HG02588 (cell line): ENCODE measurements around the gene TMOD4.

Source experiments
- ATAC-seq: cut with Tn5 transposase; IDR thresholded peaks from one replicate; pipeline ENCODE4 v1.9.1; 2021; ENCODE audit warnings: mild to moderate bottlenecking, moderate library complexity; ENCODE audit not compliant: unreplicated experiment

The TMOD4 gene

DNA sequence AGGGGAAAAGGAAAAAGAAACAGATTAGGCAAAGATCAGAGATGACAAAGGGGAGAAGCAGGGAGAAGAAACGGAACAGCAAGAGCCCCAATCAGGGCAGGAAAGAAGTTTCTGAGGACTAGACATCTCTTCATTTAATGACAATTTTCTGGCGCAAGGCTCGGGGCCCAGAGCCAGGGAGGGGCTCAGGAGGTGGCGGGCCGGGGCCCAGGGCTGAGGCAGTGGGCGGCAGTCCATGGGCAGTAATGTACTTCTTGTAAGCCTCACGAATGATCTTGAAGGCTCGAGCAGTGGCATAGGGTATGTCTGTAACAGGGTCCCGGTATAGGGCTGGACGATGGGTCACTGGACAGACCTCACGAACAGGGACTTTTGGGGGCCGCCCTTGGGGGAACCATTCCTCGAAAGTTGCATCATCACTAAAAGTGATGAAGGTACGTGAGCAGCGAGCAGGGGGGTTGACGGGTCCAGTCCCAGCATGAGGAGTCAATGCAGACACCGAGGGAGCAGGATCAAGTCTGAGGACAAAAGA lies 799 bp upstream of the TMOD4 start:
- no peak for ATAC-seq

DNA sequence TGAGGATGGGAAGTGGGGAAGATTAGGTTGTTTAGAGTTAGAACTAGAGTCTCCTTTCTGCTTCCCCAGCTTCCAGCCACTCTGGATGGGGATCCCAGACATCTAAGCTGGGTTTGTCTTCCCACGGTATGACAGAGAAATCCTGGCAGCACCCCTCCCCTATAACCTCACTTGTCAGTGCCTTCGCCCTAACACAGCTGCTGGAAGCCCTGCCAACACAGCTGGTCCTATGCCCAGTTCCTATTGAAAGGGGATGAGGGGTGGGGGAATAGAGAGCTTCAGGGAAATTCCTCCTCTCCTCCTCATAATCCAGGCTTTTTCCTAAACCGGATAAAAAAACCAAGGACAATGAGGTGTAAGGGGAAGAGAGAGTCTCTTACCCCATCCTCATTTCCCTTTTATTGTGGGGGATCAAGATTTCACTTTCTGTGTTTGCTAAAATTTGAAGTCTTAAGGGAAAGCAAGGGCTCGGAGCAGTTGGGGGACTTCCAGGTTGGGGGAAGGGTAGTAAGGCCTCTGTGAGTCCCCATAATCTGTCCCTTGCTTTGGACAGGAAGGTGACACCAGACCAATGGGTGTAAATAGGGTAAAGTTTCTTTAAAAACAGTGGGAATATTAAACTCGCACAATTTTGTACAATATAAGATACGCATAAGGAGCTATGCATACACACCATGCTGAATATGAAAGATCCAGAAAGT lies 590 bp downstream of the TMOD4 start:
- ATAC-seq, result no peak

DNA sequence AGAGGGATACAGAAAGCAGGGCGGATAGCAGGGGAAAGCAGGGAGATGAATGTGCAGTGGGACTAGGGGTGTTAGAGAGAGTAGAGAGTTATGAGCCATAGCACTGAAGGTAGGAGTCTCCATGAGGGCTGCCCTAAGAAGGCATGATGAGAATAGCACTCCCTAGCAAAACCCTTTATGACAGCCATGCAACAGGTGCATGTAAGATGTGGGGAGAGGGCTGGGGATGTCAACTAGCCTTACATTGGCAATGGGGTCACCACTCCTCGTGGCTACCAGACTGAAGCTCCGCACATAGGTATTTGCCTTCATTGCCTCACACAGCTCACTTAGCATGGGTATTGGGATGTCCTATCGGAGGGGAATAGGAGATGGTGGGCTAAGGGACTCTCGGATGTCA lies 4.6 kb downstream of the TMOD4 start:
- ATAC-seq, result no peak

DNA sequence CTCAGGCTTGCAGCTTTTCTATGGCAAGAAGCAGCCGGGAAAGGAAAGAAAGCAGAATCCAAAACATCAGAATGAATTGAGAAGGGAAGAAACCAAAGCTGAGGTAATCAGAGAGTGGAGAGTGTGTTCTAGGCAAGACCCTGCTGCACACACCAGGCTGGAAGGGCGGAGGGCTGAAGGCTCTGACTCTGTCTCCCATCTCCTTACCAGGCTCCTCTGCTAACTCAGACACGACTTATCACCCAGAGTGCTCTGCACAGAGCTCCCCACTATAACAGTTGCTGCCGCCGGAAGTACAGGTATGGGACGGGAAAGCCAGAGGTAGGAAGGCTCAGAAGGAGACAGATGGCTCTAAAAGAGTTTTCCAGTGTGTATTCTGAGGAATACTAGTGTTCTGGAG lies 8.7 kb downstream of the TMOD4 start:
- ATAC-seq, result no peak

DNA sequence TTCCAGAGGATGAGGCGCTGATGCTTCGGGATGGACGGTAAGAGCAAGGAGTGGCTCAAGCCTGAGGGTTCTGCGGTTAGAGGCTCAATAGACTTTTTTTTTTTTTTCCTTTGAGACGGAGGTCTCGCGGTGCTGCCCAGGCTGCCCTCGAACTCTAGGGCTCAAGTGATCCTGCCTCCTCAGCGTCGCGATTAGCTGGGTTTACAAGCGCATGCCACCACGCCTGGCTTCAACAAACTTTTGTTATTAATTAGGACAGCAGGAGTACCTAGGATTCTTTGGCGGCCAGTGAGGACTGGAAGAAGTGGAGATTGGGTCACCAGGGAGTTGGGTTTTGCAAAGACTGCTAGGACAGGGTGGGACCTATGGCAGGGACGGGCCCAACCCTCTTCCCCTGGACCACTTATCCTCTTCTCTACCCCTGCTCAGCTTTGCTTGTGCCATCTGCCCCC lies 9.2 kb downstream of the TMOD4 start:
- no peak for ATAC-seq

DNA sequence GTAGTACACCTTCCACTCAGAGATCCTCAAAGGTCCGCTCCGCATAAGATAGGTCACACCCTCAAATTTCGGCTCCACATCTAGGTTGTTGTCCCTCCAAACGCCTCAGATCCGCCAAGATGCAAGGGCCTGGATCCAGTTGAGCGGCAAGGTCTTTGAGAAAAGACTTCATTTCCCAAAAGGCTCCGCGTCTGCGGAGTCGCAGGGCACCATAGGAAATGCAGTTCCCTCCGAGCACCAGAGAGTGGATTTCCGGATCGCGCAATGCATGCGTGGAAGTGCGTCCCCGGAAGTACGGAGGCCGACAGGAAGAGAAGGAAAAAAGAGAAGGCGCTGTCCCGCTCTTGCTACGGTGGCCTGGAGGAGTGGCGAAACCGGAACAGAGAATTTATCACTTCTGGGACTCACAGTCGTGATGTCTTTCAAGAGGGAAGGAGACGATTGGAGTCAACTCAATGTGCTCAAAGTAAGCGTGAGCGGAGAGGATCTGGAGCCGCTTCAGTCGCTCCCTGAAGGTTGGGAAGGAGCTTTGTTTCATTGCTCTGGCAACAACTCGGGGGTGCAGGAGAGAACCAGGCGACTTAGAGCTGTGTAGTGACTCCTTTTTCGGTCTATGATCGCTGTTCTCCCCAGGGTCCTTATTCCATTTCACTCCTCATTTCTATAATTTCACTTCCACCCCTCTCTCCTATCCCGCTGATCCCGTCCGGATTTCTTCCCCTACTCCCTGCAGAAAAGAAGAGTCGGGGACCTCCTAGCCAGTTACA lies 9.9 kb downstream of the TMOD4 start, which contains the start of the genes LYSMD1 and SCNM1:
Gene LYSMD1, minus strand, starts transcription at position 165 of the 767 bp plus-strand sequence. CDS start 644 bp downstream, outside the sequence.
Gene SCNM1, plus strand, starts transcription at position 407 of the 767 bp plus-strand sequence. Its CDS starts 9 bp downstream, at position 416.
- ATAC-seq, result peak; percentile 85

DNA sequence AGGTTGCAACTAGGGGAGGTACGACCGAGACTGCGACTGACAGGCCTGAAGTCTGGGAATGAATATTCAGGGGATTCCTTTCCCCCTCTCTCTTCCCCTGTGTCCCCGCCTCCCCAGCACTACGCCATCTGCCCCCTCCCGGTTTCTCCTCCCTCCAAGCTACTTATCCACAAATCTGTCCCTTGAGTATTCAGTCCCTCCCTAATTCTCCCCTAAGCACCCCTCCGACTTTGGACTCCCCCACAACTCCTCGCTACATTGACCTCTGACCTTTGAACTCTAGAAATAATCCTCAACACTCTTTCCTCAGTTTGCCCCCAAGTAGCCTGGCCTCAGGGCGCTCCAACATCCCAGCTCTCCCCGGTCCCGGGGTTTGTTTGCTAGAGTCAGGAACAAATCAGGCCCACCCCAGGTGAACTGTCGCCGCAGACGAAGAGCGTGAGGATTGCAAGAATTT lies 10.5 kb downstream of the TMOD4 start:
- ATAC-seq, result no peak

DNA sequence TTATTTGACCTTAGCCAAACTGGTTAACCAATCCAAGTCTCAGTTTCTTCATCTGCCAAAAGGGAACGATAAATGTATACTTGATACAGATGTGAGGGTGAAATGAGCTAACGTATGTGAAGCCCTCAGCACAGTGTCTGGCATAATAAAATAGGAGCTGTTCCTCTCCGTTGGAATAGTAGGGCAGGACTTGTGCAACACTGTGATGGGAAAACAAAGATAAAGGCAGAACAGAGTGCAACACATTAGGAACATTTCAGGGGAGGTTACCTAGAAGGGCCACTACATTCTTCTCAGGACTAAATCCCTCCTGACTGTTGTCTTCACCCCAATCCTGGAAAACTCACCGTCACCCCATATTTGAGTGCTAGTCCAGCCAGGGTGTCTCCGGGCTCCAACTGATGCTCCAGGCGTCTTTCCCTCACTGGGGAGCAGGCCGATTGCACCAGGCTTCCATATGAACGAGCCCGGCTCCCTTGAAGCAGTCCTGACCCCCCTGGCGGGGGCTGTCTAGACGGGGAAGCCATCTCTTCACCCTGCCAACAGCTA lies 11.0 kb downstream of the TMOD4 start:
- ATAC-seq, result no peak

DNA sequence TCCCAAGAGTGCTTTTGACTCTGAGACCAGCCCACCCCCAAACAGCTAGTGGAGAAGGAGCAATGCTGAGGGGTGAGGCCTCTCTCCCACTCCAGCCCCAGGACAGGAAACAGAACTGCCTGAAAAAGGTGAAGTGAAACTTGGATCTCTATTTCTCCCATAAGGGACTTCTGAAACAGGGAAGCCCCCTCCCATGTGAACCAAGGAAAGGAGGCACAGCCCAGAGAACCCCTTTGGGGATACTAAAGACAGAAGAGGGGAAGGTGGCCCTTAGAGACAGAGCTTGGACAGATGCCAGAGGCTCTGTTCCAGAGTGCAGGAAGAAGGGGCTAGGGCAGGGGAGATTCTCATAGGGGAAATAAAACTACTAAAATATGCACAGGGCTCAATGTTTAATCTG lies 16.4 kb downstream of the TMOD4 start:
- no peak for ATAC-seq

DNA sequence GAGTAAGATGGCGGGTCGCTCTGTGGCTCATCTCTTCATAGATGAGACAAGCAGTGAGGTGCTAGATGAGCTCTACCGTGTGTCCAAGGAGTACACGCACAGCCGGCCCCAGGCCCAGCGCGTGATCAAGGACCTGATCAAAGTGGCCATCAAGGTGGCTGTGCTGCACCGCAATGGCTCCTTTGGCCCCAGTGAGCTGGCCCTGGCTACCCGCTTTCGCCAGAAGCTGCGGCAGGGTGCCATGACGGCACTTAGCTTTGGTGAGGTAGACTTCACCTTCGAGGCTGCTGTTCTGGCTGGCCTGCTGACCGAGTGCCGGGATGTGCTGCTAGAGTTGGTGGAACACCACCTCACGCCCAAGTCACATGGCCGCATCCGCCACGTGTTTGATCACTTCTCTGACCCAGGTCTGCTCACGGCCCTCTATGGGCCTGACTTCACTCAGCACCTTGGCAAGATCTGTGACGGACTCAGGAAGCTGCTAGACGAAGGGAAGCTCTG lies 17.0 kb downstream of the TMOD4 start:
- ATAC-seq, result no peak

DNA sequence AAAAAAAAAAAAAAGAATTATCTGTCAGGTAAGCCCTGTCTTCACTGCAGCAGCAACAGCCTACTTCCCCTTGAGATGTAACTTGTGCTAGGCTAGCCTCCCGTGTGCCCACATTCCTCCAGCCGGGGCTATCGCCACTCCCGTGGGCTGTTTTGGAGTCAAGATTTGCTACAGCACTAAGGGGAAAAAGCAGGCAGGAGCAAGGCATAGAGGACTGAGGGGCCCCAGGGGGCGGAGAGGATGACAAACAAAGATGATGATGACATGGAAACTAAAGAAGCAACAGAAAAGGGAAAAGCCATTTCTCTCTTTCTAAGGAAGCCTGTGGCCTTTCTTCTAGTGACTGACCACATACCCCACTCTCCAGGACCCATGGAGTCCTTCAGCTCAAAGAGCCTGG lies 17.5 kb downstream of the TMOD4 start:
- no peak for ATAC-seq

DNA sequence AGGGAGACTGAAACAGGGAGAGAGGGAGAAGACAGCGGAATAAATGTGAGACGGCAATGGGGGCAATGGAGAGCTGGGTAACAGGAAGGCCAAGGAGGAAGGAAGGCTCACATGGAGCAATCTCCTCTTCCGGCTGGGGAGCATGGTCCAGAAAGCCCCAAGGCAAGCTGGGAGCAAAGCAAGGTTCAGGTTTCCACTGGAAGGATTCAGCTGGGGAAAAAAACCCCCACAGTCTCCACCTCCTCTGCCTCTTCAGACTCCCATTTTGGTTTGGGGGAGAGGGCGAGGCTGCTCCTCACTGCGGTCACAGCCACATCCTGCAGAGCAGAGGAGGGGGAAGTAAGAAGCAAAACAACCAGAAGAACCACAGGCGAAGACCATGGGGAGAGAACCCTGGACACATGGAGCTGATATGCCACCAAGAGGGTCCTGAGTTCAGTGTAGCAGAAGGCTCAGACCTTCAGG lies 18.7 kb downstream of the TMOD4 start:
- no peak for ATAC-seq

DNA sequence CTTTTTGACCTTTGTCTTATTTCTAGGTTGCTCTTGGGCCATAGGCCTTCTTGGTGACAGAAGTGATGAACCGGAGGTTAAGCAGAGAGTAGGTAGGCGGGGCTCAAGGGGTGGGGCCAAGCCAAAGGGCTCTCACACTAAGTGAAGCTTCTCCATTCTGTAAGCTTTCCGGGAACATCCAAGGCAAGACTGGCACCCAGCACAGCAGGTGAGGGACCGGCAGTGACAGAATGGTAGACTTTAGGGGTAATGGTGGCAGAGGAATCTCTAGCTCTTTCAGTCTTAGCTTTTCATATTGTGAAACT lies 19.3 kb downstream of the TMOD4 start, which contains the start of gene TNFAIP8L2:
Gene TNFAIP8L2, plus strand, starts transcription at position 135 of the 305 bp plus-strand sequence. CDS start 2,049 bp downstream, outside the sequence.
- peak; percentile 68 for ATAC-seq

DNA sequence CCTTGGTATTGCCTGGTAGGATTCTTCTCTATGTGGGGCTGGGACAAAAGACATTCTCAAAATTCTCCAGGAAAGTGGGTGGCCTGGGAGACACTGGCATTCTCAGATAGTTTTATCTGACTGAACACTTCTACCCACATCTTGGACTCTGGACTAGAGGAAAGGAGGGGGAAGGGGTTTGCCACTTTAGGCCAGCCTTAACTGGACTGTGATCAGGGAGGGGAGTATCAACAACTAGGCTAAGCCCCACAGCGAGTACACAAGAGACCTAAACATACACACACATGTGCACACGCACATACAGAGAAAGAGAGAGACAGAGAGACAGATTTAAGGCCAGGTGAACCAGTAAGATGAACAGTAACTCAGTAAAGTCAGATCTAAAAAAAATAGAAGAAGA lies 28.1 kb downstream of the TMOD4 start:
- no peak for ATAC-seq

DNA sequence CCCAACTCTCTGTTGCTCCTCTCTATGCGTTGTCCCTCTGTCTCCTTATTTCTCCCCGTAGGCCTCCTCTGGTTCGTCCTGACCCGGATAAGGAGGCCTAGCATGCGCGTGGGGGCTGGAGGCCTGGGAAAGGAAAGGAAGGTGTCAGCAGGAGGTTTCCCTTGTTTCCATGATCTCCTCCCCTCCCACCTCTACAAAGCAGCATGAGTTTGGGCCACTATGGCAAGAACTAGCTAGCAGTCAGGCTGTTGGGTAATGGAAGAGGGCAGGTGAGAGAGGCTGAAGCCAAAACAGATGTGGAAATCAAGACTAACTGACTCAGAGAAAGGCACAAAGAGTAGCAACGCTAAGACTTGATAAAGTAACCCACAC lies 28.7 kb downstream of the TMOD4 start:
- no peak for ATAC-seq

DNA sequence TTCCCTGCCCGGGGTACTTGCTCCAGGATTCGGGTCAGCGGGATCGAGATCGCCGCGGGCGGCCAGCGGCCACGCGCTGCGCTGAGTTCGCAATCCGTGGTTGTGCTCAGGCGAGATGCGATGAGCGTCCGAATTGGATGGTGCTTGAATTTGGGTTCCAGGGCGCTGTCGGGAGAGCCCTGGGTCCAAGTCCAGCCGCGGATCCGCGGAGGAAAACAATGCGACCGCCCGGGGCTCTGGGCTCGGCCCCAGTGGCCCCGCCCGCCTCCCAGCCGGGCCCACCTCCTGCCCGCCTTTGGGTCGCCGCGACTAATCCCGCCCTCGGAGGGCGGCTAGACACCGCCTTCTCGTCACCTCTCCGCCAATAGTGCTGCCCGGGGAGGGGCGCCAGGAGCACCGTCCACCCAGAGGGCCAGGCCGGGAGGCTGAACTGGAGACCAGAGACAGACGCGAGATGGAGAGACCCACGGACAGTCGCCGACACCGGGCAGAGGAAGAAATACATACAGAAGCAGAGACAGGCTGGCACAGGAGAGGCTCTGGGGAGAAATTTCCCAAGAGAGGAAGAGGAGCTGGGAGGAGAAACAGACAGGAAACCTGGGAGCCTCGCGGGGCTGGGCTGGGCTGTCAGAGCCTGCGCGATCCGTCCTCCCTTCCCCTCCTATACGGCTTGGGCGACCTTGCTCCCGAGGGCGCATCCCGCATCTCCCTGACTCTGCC lies 29.2 kb downstream of the TMOD4 start, which contains the start of gene SEMA6C:
Gene SEMA6C, minus strand, starts transcription at position 220 of the 720 bp plus-strand sequence. CDS start 4,010 bp downstream, outside the sequence.
- ATAC-seq, result peak; percentile 99

DNA sequence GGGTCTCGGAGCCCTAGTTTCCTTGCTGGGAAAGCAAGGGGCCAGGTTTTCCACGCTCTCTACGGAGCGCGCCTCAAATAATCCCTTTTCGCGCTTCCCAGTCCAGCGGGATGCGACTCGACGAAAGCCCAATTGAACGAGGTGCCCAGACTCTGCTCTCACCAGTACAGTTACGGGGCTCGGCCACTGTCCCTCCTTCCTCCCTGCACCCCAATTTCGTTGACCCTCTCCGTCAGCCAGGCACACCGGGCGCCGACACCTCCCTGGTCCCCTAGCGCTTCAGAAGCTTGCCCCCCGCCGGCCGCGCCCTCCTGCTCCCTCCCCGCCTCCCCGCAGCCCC lies 29.7 kb downstream of the TMOD4 start:
- ATAC-seq, result no peak

DNA sequence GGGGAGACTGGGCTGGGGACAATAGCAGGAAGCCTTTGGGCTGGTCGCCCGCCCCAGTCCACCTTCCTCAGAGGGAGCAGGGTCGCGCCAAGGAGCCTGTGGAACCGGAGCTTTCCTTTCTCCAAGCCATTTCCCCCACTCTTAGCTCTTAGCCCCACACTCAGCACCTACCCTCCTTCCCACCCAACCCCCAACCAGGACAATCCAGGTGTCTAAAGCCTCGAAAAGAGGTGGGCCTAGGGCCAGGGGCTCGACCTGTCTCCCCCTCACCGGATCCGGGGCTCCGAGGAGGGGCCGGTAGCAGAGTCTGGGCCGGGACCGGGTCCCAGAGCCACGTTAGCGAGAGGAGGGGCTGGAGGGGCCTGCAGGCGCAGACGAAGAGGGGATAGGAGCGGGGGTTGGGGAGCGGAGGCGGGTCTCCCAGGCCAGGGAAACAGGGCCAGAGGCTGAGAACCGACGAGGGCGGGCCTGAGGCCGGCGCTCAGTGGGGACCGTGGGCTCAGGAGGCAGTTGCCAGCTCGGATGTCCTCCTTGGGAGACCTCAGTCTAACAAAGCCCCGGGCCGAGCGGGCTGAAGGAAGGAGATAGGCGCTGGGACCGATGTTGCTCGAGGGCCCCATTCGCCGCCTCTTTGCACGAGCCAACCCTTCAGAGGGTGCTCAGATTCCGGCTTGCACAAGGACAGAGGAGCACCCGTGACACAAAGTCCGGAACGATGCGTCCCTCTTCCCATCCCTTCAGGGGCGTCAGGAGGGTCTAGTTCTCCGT lies 30.3 kb downstream of the TMOD4 start:
- no peak for ATAC-seq

DNA sequence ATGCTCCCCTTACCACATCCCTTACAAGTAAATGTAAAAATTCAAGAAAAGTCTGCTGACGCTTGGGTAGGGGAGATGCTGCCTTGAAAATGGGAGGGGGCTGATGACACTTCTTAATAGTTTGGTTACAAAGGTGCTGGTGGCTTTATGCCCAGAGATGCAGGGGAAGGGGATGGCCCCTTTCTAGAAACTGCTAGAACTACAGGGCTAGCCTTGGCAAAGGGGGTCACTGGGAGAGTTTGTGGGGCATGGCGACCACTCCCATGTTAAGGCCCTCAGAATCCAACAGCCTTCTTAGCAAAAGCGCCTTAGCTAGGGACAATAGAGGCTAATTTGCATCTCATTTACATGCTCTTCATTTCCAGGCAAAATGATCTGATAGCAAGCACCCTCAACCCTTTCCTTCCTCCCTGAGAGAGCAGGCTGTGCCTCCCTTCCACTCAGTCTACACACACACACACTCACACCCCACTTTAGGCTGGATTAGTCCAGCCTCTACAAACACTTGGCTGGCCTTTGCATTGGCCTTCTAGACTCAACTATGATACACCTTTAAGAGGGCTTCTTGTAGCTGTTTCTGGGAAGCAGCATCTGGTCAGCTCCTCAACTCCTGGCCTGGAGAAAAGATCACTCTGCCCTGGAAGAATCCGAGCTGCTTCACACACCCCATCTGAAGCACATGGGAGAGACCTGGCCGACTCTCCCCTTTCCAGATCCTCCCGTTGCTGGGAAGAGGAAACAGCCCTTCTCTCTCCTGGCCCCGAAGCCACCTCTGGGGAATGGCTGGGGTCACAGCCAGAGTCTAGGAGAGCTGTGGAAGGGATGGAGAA lies 31.1 kb downstream of the TMOD4 start:
- no peak for ATAC-seq
